SH-SY5Y (cell line): ENCODE results near the gene CFAP65.

Source experiments
- GATA2 ChIP-seq: IDR thresholded peaks from 2 replicates; pipeline ENCODE4 v1.6.1; 2011; ENCODE audit warnings: mild to moderate bottlenecking, low read depth, low read length
- GATA3 ChIP-seq: IDR thresholded peaks from 2 replicates; pipeline ENCODE4 v1.6.1; 2011; ENCODE audit warnings: low read depth, mild to moderate bottlenecking, low read length, moderate library complexity

DNA sequence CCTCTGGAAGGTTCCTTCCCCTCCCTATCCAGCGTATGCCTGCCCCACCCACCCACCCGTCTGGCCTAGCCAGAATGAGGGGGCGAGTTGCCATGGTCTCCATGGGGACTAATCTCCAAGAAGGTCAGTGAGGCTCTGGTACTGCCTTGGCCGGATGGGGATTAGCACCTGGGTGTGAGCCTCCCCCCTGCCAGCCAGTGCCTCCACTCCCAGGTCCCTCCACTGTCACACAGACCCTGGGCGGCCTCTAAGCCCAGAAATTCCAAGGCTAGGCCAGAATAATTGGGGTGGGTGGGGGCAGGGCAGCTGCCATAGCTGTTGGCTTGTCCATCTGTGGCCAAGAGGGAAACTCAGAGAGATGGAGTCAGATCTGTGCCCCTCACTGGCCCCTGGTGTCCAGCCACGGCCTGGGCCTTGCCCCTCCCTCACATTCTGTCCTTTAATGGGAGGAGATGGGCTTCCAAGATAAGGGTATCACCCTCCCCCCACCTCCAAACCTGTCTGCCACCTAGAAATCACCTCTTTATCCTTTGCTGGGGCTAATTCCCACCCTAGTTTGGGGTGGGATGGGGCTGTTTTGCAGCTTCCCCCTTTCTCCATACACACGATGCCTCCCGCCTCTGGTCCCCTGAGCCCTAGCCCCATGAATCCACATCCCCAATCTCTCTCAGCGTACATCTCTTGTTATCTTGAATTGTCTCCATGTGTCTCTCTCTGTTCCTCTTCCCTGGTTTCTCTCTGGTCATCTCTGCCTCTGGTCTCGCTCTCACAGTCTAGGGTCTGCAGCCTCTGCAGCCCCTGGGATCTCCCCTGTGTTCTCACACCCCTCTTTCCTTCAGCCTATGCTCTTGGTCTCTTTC, 42.1 kb downstream of the CFAP65 start:
- TF ChIP-seq GATA2 (peak; percentile 97), GATA3 (no peak; the same call in 1 of the 2 replicates)
